Tibial nerve (tissue), 3 donors: Measurements from ENCODE around the gene CCNDBP1.

Experiments
- POLR2A ChIP-seq, 2 donors: fragments of 450-650 bp; IDR thresholded peaks; one replicate each; pipeline ENCODE4 v1.6.1; 2017; ENCODE audit warnings: antibody characterized with exemption in 2 of 2, mild to moderate bottlenecking in 2 of 2, moderate library complexity in 2 of 2
- TF ChIP-seq, protein P1 (sequence below), 5 experiments: fragments of 200-600 bp in 3 of 5; fragments of 450-650 bp in 2 of 5; sonication (generic) in 3 of 5; IDR thresholded peaks; one replicate each; pipeline ENCODE4 v1.5.1; 2016 to 2019; ENCODE audit warnings: antibody characterized with exemption in 5 of 5, mild to moderate bottlenecking in 3 of 5, moderate library complexity in 2 of 5

DNA sequence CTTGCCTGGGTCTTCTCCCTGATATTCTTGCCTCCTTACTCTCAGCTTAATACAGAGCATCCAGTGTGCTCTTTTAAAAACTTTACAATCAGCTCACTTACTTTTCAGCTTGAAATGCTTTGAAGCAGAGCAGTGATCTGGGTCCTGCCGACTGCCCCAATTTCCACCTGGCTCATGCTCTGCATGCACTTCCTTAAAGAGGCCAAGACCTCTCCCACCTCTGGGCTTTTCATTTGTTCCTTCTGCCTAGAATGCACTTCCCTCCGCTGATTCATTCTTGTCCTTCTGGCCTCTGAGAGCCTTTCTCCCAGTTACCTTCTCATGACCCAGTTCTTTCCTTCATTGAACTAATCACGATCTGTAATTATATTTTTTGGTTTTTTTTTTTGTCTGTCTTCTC is 1.9 kb upstream of the CCNDBP1 start:
- TF ChIP-seq, protein P1, sequence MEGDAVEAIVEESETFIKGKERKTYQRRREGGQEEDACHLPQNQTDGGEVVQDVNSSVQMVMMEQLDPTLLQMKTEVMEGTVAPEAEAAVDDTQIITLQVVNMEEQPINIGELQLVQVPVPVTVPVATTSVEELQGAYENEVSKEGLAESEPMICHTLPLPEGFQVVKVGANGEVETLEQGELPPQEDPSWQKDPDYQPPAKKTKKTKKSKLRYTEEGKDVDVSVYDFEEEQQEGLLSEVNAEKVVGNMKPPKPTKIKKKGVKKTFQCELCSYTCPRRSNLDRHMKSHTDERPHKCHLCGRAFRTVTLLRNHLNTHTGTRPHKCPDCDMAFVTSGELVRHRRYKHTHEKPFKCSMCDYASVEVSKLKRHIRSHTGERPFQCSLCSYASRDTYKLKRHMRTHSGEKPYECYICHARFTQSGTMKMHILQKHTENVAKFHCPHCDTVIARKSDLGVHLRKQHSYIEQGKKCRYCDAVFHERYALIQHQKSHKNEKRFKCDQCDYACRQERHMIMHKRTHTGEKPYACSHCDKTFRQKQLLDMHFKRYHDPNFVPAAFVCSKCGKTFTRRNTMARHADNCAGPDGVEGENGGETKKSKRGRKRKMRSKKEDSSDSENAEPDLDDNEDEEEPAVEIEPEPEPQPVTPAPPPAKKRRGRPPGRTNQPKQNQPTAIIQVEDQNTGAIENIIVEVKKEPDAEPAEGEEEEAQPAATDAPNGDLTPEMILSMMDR (IDR thresholded peaks at IDR 0.05), result no peak
- TF ChIP-seq POLR2A (IDR thresholded peaks at IDR 0.05), result no peak
